H1 (cell line): ENCODE measurements around the gene ARHGAP4. TPM values are rescaled to one million over a fixed set of nuclear protein-coding genes. Genes with fewer than 3 reads are reported as not detected.

ENCODE experiments used
- CTCF ChIA-PET: fragments of 300-600 bp; sonication (Branson Sonifier 250); formaldehyde crosslinking; loops from one replicate; lab custom pipeline; 2021; ENCODE audit not compliant: partially characterized antibody; lab: Charles Lee
- POLR2A ChIA-PET: fragments of 300-600 bp; sonication (Branson Sonifier 250); formaldehyde crosslinking; loops from one replicate; lab custom pipeline; 2021; ENCODE audit warnings: inconsistent platforms; ENCODE audit not compliant: partially characterized antibody; lab: Charles Lee
- DNase-seq, 2 experiments: peaks; one replicate each; pipeline versions ENCODE4 v3.0.0 to v3.0.0-alpha.2; 2010 to 2022; ENCODE audit warnings: low spot score in 2 of 2, low read depth in 1 of 2, mixed read lengths in 1 of 2
- FAIRE-seq: peaks from 2 replicates; lab custom pipeline; 2011; peaks lifted over from hg19 to GRCh38; lab: Jason Lieb, UNC
- H2AFZ ChIP-seq: 2 replicates; pipeline ENCODE4 v1.8.1; 2012; ENCODE audit warnings: low read length, inconsistent platforms
- H2AK5ac ChIP-seq: 2 replicates; pipeline ENCODE4 v1.6.1; 2013; ENCODE audit warnings: low read depth, low read length
- H2BK120ac ChIP-seq: replicated peaks from 2 replicates; pipeline ENCODE3; 2013; ENCODE audit warnings: low read depth, low read length, inconsistent platforms
- H2BK12ac ChIP-seq: 2 replicates; pipeline ENCODE4 v1.6.1; 2013; ENCODE audit warnings: low read depth, low read length
- H2BK15ac ChIP-seq: 2 replicates; pipeline ENCODE4 v1.6.1; 2013; ENCODE audit warnings: low read length
- H2BK20ac ChIP-seq: 2 replicates; pipeline ENCODE4 v1.6.1; 2013; ENCODE audit warnings: low read length
- H2BK5ac ChIP-seq: 2 replicates; pipeline ENCODE4 v1.6.1; 2013; ENCODE audit warnings: low read depth, low read length
- H3K14ac ChIP-seq: 2 replicates; pipeline ENCODE4 v1.6.1; 2013; ENCODE audit warnings: inconsistent platforms; ENCODE audit not compliant: insufficient read length
- H3K18ac ChIP-seq: 2 replicates; pipeline ENCODE4 v1.6.1; 2013; ENCODE audit warnings: low read length; ENCODE audit errors: extremely low read depth
- H3K23ac ChIP-seq: 2 replicates; pipeline ENCODE4 v1.6.1; 2013; ENCODE audit warnings: inconsistent platforms; ENCODE audit not compliant: insufficient read length
- H3K23me2 ChIP-seq: 2 replicates; pipeline ENCODE4 v1.6.1; 2013; ENCODE audit warnings: low read depth, low read length
- H3K27ac ChIP-seq: 2 replicates; pipeline ENCODE4 v1.6.1; 2011; ENCODE audit warnings: low read depth, low read length, inconsistent platforms
- H3K27me3 ChIP-seq, 4 experiments: replicated peaks in 1 of 4; 1 replicate in 1 of 4; 2 replicates in 3 of 4; pipeline versions ENCODE4 v1.6.1 to v1.8.1; 2011 to 2013; ENCODE audit warnings: low read length in 3 of 4, mild to moderate bottlenecking in 3 of 4, inconsistent platforms in 2 of 4, mixed read lengths in 2 of 4, moderate library complexity in 1 of 4; ENCODE audit not compliant: control insufficient read depth in 3 of 4, insufficient read depth in 3 of 4; ENCODE audit errors: extremely low read depth in 1 of 4
- H3K36me3 ChIP-seq, 4 experiments: 2 replicates each; pipeline versions ENCODE4 v1.6.1 to v1.8.1; 2011 to 2013; ENCODE audit warnings: mild to moderate bottlenecking in 4 of 4, low read length in 3 of 4, moderate library complexity in 2 of 4, control low read depth in 1 of 4, inconsistent platforms in 1 of 4; ENCODE audit not compliant: insufficient read depth in 4 of 4, control insufficient read depth in 2 of 4
- H3K4ac ChIP-seq: replicated peaks from 2 replicates; pipeline ENCODE3; 2013; ENCODE audit warnings: low read length, low read depth, mixed read lengths, inconsistent platforms; ENCODE audit not compliant: insufficient read length
- H3K4me1 ChIP-seq, 4 experiments: replicated peaks in 1 of 4; 1 replicate in 1 of 4; 2 replicates in 3 of 4; pipeline versions ENCODE4 v1.6.1 to v1.8.1; 2011 to 2013; ENCODE audit warnings: low read length in 3 of 4, inconsistent platforms in 2 of 4, mixed read lengths in 1 of 4; ENCODE audit not compliant: insufficient read depth in 4 of 4, control insufficient read depth in 3 of 4
- H3K4me2 ChIP-seq, 2 experiments: 2 replicates each; pipeline versions ENCODE4 v1.6.1 to v1.8.1; 2011 to 2013; ENCODE audit warnings: low read depth in 2 of 2, low read length in 2 of 2, control low read depth in 1 of 2, inconsistent platforms in 1 of 2, mild to moderate bottlenecking in 1 of 2; ENCODE audit not compliant: insufficient read depth in 1 of 2
- H3K4me3 ChIP-seq, 4 experiments: fragments of 200-600, 300-600 bp in 1 of 4; sonication (generic), shearing (Covaris generic), sonication (Bioruptor Twin) in 1 of 4; 2 replicates each; pipeline versions ENCODE4 v1.5.1 to v1.8.1; 2011 to 2016; ENCODE audit warnings: low read length in 4 of 4, low read depth in 3 of 4, control low read depth in 2 of 4, inconsistent platforms in 2 of 4, mild to moderate bottlenecking in 2 of 4, mixed read lengths in 1 of 4, moderate library complexity in 1 of 4; ENCODE audit not compliant: insufficient read depth in 2 of 4; ENCODE audit errors: extremely low read depth in 1 of 4
- H3K56ac ChIP-seq: replicated peaks from 2 replicates; pipeline ENCODE3; 2013; ENCODE audit warnings: low read depth, mild to moderate bottlenecking, mixed read lengths, low read length, inconsistent platforms; ENCODE audit not compliant: insufficient read length
- H3K79me1 ChIP-seq: 2 replicates; pipeline ENCODE4 v1.6.1; 2013; ENCODE audit warnings: low read depth, low read length, control low read depth
- H3K79me2 ChIP-seq, 2 experiments: 2 replicates each; pipeline versions ENCODE4 v1.6.1 to v1.8.1; 2012 to 2013; ENCODE audit warnings: low read length in 2 of 2, mild to moderate bottlenecking in 2 of 2, inconsistent platforms in 1 of 2; ENCODE audit not compliant: insufficient read depth in 2 of 2, control insufficient read depth in 1 of 2
- H3K9ac ChIP-seq, 4 experiments: replicated peaks in 1 of 4; 1 replicate in 1 of 4; 2 replicates in 3 of 4; pipeline versions ENCODE4 v1.6.1 to v1.8.1; 2011 to 2013; ENCODE audit warnings: low read depth in 3 of 4, low read length in 3 of 4, control low read depth in 2 of 4, mild to moderate bottlenecking in 2 of 4, moderate library complexity in 2 of 4, inconsistent platforms in 1 of 4; ENCODE audit errors: extremely low read depth in 1 of 4
- H3K9me3 ChIP-seq, 2 experiments: 2 replicates each; pipeline versions ENCODE4 v1.6.1 to v1.8.1; 2012 to 2013; ENCODE audit warnings: mild to moderate bottlenecking in 2 of 2, moderate library complexity in 2 of 2, control low read depth in 1 of 2, inconsistent platforms in 1 of 2, low read depth in 1 of 2, low read length in 1 of 2, mixed read lengths in 1 of 2; ENCODE audit not compliant: insufficient read depth in 2 of 2
- H4K20me1 ChIP-seq, 2 experiments: replicated peaks in 1 of 2; 2 replicates each; pipeline versions ENCODE3 to v1.8.1; 2011 to 2013; ENCODE audit warnings: inconsistent platforms in 2 of 2, low read length in 2 of 2, mild to moderate bottlenecking in 1 of 2; ENCODE audit not compliant: insufficient read depth in 2 of 2, control insufficient read depth in 1 of 2
- H4K5ac ChIP-seq: 2 replicates; pipeline ENCODE4 v1.6.1; 2013; ENCODE audit warnings: low read length, low read depth, mixed read lengths, inconsistent platforms; ENCODE audit not compliant: insufficient read length
- H4K8ac ChIP-seq: 2 replicates; pipeline ENCODE4 v1.8.0; 2013; ENCODE audit warnings: mild to moderate bottlenecking, moderate library complexity, low read length, inconsistent platforms; ENCODE audit not compliant: insufficient read depth; ENCODE audit errors: extremely low read depth
- H4K91ac ChIP-seq: replicated peaks from 2 replicates; pipeline ENCODE3; 2013; ENCODE audit warnings: low read length, mixed read lengths, inconsistent platforms; ENCODE audit not compliant: insufficient read length
- CEBPB ChIP-seq: IDR thresholded peaks from 2 replicates; pipeline ENCODE4 v1.6.1; 2012; ENCODE audit warnings: low read depth, low read length
- CHD1 ChIP-seq: IDR thresholded peaks from 2 replicates; pipeline ENCODE4 v1.6.1; 2012; ENCODE audit warnings: low read depth, low read length, improper control_type of control experiment
- CTBP2 ChIP-seq: IDR thresholded peaks from 2 replicates; pipeline ENCODE4 v1.7.0; 2011; ENCODE audit warnings: borderline replicate concordance, mild to moderate bottlenecking, moderate library complexity, mixed read lengths, low read length; ENCODE audit not compliant: insufficient read depth, insufficient read length
- FOSL1 ChIP-seq: IDR thresholded peaks from 2 replicates; pipeline ENCODE4 v1.6.1; 2011; ENCODE audit warnings: mild to moderate bottlenecking, low read depth, low read length, moderate library complexity; ENCODE audit not compliant: insufficient read depth
- MAX ChIP-seq: IDR thresholded peaks from 2 replicates; pipeline ENCODE4 v1.6.1; 2012; ENCODE audit warnings: inconsistent platforms
- NANOG ChIP-seq: IDR thresholded peaks from 2 replicates; pipeline ENCODE4 v1.6.1; 2011; ENCODE audit warnings: low read length, low read depth, mild to moderate bottlenecking, inconsistent platforms; ENCODE audit not compliant: insufficient read depth, poor library complexity, severe bottlenecking
- RAD21 ChIP-seq, 2 experiments: IDR thresholded peaks in 1 of 2; conservative IDR thresholded peaks in 1 of 2; 2 replicates each; pipeline ENCODE4 v1.6.1; 2011; ENCODE audit warnings: low read depth in 2 of 2, low read length in 2 of 2, improper control_type of control experiment in 1 of 2, inconsistent platforms in 1 of 2, mild to moderate bottlenecking in 1 of 2, moderate library complexity in 1 of 2
- RNF2 ChIP-seq: fragments of 200-900, 300-1000 bp; sonication (generic); IDR thresholded peaks from 2 replicates; pipeline ENCODE4 v1.7.1; 2016; ENCODE audit warnings: borderline replicate concordance, low read depth, mild to moderate bottlenecking, antibody characterized with exemption, low read length; ENCODE audit not compliant: poor library complexity, severe bottlenecking; ENCODE audit errors: missing control alignments
- RXRA ChIP-seq: IDR thresholded peaks from 2 replicates; pipeline ENCODE4 v1.6.1; 2011; ENCODE audit warnings: low read depth, mild to moderate bottlenecking, low read length, moderate library complexity; ENCODE audit not compliant: insufficient read depth
- SIN3A ChIP-seq, 2 experiments: IDR thresholded peaks in 1 of 2; conservative IDR thresholded peaks in 1 of 2; 2 replicates each; pipeline ENCODE4 v1.6.1; 2011 to 2012; ENCODE audit warnings: low read length in 2 of 2, improper control_type of control experiment in 1 of 2, low read depth in 1 of 2, mild to moderate bottlenecking in 1 of 2
- SP4 ChIP-seq: IDR thresholded peaks from 2 replicates; pipeline ENCODE4 v1.6.1; 2012; ENCODE audit warnings: low read length, inconsistent platforms
- YY1 ChIP-seq: IDR thresholded peaks from 2 replicates; pipeline ENCODE4 v1.6.1; 2011; ENCODE audit warnings: low read depth, mild to moderate bottlenecking, low read length
- WGBS, 2 experiments: shearing (Covaris generic) in 1 of 2; methylation state at CpG; one replicate each; pipeline versions ENCODE4 v1.1.6 to v1.1.7; 2013 to 2015; ENCODE audit warnings: low lambda C conversion rate in 2 of 2, mixed read lengths in 2 of 2, inconsistent platforms in 1 of 2, low coverage in 1 of 2, missing lambda C conversion rate in 1 of 2; ENCODE audit not compliant: insufficient replicate concordance in 2 of 2, insufficient coverage in 1 of 2, insufficient read length in 1 of 2; ENCODE audit errors: extremely low coverage in 1 of 2, missing lambda C conversion rate in 1 of 2; 5-methylcytosine and 5-hydroxymethylcytosine counted together
- polyA plus RNA-seq, 7 experiments: library from polyadenylated mRNA; depleted of rRNA in 3 of 7; stranded (reverse) in 5 of 7; unstranded in 2 of 7; fragments of >200 nt in 5 of 7; fragments of 200-250 nt in 2 of 7; gene quantifications; 1 replicate in 5 of 7; 2 replicates in 1 of 7; 4 replicates in 1 of 7; pipeline versions ENCODE4 v1.2.1 to v1.2.3, GENCODE V29; 2011 to 2013; ENCODE audit warnings: missing spikeins in 2 of 7, mixed read lengths in 2 of 7
- total RNA-seq: library from RNA; stranded (reverse); fragmentation: NEBNext Ultra II Directional; extraction: Animal tissue kit (Norgen Biotek cat#: 25700); gene quantifications from 2 replicates; pipeline ENCODE4 v1.2.1, GENCODE V29; 2021

Gene ARHGAP4
- total and polyA plus RNA-seq, 2 of the 8 experiments (the other 6 are each of a cell fraction or from before 2014, with no cell fraction given): 23.9 to 26.0 TPM

- Histone ChIP-seq H2AFZ (no peak overlapping the region), H3K23me2 (peaks cover 18% of the 10 kb centered on the region; the same call in 1 of the 2 replicates), H3K4me3 (no peak overlapping the region), H3K14ac (no peak overlapping the region), H3K56ac (no peak overlapping the region), H2AK5ac (no peak overlapping the region), H4K8ac (no peak overlapping the region; the same call in 1 of the 2 replicates), H2BK15ac (no peak overlapping the region), H2BK120ac (no peak overlapping the region), H3K9ac (no peak overlapping the region), H2BK5ac (no peak overlapping the region), H3K4me2 (no peak overlapping the region), H3K9me3 (no peaks in the 10 kb centered on the region), H3K4me1 (peaks cover 3 to 17% (median 12%) of the 10 kb centered on the region in 4 experiments), H2BK20ac (no peak overlapping the region), H3K27ac (no peak overlapping the region), H4K20me1 (peaks cover 0 to 3% of the 10 kb centered on the region in 2 experiments), H3K79me2 (peaks cover 0 to 16% of the 10 kb centered on the region in 2 experiments; a peak in 2 of 4 replicates), H4K91ac (no peak overlapping the region), H3K36me3 (peaks cover 0 to 10% (median 4%) of the 10 kb centered on the region in 4 experiments; a peak in 2 of 8 replicates), H3K27me3 (no peaks in the 10 kb centered on the region), H4K5ac (no peak overlapping the region), H3K79me1 (no peaks in the 10 kb centered on the region; the same call in 1 of the 2 replicates), H3K18ac (no peak overlapping the region), H2BK12ac (no peak overlapping the region), H3K4ac (no peak overlapping the region), H3K23ac (no peak overlapping the region)
- 95% methylated on average over 4 of the region's 10 CpGs; no CpG with 5 or more reads in 1 of the 2 experiments for WGBS, 2 experiments
- ChIA-PET CTCF (interaction anchor here (0.9 to 19.6 kb wide), 4 partner anchors 8 to 444 kb away, joined by 3 to 272 read pairs (median 3); partner anchors contain the start of gene RENBP), POLR2A (interaction anchor here (1.3 to 14.9 kb wide), 4 partner anchors 12 to 43 kb away, joined by 5 to 231 read pairs (median 26); partner anchors contain the start of genes HCFC1, L1CAM, NAA10 and RENBP)
- FAIRE-seq (no peak), DNase-seq (no peak)
- TF ChIP-seq YY1: no peak
- TF ChIP-seq FOSL1: no peak
- no peak for TF ChIP-seq RNF2
- TF ChIP-seq SP4: no peak
- TF ChIP-seq CTBP2: no peak
- TF ChIP-seq CHD1: no peak
- TF ChIP-seq CEBPB: no peak
- TF ChIP-seq RXRA: no peak
- TF ChIP-seq SIN3A (conservative IDR thresholded peaks at IDR 0.05 in 1 of 2, IDR thresholded peaks at IDR 0.05 in 1 of 2; ENCODE audit: low read depth in 1 of 2, low read length in 2 of 2): no peak
- TF ChIP-seq MAX: no peak
- TF ChIP-seq NANOG: no peak
- no peak for TF ChIP-seq RAD21 (IDR thresholded peaks at IDR 0.05 in 1 of 2, conservative IDR thresholded peaks at IDR 0.05 in 1 of 2; ENCODE audit: low read depth in 2 of 2, low read length in 2 of 2)
Measured at GRCh38 chrX:153929576-153929975, 3.5 kb upstream of the ARHGAP4 start.
